Inflammatory macrophage (primary cell): ENCODE measurements around the gene KLHL42.
"Not testable (repeated sequence)": the region's sequence is repeated elsewhere in the genome, so short reads cannot be mapped to it uniquely, and the experiment has no call there.

Source experiments
- DNase-seq, 2 donors: peaks; one replicate each; pipeline ENCODE4 v3.0.0-alpha.2; 2020 to 2022
- total RNA-seq, 18 experiments: gene quantifications; one replicate each; lab custom pipeline; 2026; ENCODE audit warnings: mixed read lengths in 6 of 18, inconsistent platforms in 2 of 18; lab: John Stamatoyannopoulos, UW

The KLHL42 gene, protein sequence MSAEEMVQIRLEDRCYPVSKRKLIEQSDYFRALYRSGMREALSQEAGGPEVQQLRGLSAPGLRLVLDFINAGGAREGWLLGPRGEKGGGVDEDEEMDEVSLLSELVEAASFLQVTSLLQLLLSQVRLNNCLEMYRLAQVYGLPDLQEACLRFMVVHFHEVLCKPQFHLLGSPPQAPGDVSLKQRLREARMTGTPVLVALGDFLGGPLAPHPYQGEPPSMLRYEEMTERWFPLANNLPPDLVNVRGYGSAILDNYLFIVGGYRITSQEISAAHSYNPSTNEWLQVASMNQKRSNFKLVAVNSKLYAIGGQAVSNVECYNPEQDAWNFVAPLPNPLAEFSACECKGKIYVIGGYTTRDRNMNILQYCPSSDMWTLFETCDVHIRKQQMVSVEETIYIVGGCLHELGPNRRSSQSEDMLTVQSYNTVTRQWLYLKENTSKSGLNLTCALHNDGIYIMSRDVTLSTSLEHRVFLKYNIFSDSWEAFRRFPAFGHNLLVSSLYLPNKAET
- total RNA-seq = 9.2 to 38.0 (median 25.9) reads per million in 18 experiments

DNA sequence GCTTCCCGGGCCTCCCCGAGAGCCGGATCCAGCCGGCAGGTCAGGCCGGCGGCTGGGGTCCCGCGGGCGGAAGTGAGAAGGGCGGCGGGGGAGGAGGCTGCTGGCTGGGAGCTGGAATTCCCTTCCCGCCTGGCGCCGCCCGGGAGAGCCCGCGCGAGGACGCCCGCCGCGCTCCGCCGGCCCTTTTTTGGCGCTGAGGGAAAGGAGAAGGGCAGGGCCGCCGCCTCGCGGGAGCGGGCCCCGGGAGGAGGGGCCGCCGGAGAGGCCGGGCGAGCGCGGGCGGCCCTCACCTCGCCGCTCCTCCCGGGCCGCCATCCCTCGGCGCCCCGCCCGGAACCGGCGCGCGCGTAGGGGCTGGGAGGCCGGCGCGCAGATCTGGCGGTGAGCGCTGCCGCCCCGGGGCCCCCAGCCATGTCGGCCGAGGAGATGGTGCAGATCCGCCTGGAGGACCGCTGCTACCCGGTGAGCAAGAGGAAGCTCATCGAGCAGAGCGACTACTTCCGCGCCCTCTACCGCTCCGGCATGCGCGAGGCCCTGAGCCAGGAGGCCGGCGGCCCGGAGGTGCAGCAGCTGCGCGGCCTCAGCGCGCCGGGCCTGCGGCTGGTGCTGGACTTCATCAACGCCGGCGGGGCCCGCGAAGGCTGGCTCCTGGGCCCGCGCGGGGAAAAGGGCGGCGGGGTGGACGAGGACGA, at the start of gene KLHL42, which contains the start of gene MANSC4:
Gene KLHL42 (plus strand): TSS at position 314 of the 692 bp plus-strand sequence. CDS start 98 bp downstream, at position 412.
Gene MANSC4 (minus strand): TSS at position 317 of the 692 bp plus-strand sequence. CDS start 8,960 bp downstream, outside the sequence.
- DNase-seq = peak; percentile 55 to 75

DNA sequence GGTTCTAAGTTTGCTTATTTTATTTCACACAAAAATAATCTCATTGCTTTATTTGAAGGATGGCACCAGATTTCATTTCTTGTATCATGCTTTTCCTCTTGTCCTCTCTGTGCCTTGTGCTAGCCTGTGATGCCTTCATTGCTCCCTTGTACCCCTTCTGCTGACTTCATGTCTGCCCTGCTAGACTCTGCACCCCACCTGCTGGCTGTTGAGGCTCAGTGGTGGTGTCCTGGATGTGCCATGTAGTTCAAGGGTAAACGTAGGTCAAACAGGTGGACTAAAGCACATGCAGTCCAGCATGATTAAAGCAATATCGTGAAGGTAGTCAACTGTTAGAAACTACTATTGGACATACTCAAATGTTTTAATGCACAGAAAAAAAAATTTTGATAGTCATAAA, 47.8 kb upstream of the KLHL42 start:
- DNase-seq = no peak

DNA sequence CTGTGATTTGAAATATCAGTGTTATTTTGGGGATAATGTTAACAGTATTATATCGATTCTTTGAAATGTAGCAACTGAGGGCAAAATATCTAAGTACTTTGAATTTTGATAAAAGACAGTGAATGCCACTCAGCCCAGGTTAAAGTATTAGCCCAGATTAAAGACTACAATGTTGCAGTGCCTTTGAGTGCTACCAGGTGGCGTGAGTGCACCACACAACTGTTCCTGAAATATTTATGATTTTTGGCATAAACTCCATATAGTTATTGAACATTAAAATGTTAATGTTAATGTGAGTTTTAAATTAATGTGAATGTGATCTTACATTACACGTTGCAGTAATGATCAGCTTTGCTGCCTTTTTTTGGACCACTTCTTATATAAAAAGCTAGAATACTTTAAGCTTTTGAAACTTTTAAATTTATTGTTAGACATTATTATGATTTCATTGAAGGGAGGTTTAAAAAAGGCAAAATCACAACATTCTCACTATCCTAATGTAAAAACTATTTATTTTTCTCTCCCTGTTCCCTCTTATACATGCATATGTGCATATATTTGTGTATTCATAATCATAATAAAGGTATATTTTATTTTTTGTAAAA, 46.9 kb upstream of the KLHL42 start:
- DNase-seq = peak; percentile 36 to 41

DNA sequence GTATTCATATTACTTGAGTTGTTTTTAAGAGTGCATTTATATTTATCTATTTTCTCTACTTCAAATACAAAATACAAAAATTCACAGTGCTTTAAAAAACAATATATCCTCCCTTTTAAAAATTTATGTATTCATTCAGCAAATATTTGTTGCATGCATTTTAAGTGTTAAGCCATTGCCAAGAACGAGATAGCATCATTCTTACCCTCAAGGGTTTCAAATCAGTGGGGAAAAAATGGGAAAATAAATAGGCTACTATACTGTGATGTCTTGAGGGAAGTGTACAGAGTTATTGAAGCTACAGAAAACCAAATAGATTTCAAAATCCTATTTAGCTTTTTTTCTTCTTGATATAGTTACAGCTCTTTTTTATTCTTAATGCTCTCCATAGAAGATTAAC, 46.2 kb upstream of the KLHL42 start:
- DNase-seq = no peak

DNA sequence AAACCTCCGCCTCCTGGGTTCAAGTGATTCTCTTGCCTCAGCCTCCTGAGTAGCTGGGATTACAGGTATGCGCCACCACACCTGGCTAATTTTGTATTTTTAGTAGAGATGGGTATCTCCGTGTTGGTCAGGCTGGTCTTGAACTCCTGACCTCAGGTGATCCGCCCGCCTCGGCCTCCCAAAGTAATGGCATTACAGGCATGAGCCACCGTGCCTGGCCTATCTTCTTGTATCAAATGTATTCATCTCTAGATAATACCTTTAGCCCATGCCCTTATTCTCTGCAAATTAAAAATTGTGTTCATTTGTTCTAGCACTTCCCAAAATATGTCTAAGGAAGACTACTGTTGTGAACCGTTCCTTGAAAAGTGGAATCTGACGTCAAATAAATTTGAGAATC, 45.7 kb upstream of the KLHL42 start:
- not testable (repeated sequence) for DNase-seq

DNA sequence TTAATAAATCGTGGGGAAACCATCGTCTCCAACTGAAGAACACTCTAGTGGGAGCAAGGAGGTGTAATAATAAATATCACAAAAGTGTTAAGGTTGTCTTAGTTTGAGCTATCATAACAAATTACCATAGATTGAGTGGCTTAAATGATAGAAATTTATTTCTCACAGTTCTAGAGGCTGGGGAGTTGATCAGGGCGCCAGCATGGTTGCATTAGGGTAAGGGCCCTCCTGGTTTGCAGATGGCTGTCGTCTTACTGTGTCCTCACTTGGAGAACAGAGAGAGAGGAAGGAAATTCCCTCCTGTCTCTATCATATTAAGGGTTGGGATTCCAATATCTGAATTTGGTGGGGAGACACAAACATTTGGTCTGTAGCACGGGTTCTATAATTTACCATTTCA, 36.4 kb upstream of the KLHL42 start:
- DNase-seq = no peak

DNA sequence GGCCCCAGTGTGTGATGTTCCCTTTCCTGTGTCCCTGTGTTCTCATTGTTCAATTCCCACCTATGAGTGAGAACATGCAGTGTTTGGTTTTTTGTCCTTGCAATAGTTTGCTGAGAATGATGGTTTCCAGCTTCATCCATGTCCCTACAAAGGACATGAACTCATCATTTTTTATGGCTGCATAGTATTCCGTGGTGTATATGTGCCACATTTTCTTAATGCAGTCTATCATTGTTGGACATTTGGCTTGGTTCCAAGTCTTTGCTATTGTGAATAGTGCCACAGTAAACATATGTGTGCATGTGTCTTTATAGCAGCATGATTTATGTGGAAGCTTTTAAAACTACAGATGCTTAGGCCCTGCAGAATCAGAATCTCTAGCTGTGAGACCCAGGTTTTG, 34.3 kb upstream of the KLHL42 start:
- DNase-seq = not testable (repeated sequence)

DNA sequence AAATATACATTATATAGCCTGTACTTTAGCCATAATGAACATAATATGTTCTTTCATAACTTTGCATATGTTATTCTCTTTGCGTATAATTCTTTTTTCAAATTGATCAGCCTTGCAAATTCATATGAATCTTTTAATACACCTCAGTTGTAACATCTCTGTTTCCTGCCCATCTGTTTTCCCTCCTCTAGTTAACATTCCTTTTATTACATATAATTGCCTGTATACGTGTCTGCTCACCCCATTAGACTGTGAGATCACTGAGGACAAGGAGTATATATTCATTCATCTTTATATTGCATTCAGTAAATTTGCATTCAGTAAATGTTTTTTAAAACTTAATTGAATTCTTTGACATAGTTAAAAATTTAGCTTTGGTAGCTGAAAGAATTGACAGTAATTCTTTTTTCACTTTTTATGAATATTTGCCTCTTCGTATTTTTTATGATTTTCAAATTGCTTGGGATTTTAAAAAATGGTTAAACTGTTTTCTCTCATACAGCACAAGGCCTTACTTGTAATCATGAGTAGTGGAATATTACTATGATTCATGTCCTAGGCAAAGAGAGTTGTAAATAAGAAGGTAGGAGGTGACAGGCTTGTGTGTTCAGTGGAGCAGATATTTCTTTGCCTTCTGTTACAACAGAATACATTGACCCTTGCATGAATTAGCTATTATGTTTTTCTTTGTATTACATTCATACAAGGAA, 32.8 kb upstream of the KLHL42 start:
- DNase-seq = no peak

DNA sequence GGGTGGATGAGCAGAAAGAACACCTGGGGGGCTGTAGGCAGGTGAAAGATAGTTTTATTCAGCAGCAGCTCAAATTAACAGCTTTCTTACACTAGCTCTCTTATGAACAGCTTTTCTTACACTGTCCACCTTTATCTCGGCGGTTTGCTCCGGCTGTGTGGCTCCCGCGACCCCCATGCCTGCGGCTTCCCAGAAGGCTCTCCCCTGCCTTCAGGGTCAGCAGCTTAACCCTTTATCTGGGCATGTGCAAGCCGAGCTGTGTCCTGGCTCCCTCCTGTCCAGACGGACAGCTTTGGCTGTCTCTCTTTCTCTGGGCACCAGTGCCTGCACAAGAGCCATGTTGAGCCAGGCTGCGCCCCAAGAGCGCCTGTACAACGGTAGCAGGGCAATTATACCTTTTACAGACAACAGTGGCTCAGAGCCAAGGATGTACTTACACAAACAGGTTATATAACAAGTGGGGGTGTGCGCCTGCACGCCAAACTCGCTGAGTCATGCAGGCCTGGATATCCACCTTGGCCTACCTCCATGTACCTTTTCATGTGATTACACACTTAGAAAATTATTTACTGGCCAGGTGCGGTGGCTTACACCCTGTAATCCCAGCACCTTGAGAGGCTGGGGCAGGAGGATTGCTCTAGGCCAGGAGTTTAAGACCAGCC, 28.5 kb upstream of the KLHL42 start:
- no peak for DNase-seq

DNA sequence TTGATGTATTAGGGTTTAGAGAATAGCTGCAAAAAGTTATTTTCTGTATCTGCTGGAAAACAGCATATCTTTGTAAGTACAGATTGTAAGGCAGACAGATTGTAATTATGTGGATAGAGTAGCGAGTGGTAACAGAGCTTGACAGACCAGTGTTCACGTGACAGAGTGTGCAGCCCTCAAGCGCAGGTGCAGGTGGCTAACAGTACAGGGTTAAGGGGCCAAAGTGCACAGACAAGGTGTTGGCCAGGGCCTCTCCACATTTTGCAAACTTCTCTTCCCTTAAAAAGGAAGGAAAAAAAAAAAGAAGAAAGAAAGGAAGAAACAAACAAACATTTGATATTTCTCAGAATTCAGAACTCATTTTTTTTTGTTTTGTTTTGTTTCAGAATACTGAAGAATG, 25.2 kb upstream of the KLHL42 start:
- no peak for DNase-seq

DNA sequence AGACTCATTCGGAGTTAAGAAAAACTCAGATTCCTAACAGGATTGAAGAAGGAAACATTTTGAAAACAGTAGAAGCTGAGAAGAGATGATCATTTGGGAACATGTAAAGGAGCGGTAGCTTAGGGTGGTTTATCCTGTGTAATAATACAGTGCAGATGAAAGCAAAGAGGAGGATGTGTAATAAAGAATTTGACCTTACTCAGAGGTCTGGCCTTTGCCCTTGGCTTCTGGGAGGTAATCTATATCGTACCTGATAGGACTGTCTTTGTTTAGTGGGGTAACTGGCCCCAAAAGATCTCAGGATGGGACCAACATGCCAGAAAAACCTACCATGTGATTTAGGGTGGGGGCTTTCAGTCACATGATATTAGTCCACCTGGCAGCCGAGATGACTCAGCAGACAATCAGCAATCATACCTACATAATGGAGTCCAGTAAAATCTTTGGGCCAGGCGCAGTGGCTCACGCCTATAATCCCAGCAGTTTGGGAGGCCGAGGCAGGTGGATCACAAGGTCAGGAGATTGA, 23.3 kb upstream of the KLHL42 start:
- DNase-seq = no peak

DNA sequence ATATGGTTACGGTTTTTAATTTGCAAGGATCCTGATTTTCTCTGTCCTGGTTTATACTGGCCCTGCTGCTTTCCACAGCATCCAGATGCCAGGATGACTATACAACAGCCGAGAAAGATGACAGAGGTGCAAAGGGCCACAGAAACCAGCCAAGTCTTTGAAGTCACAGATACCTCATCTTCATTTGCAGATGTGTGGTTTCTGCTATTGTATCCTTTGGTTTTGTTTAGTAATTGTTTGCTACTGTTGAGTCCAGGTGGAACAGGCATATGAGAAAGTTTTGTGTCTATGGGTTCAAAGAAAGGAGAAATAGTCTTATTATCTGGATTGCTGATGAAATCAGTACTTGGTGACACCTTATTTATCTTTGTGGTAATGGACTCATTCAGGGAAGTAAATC, 17.3 kb upstream of the KLHL42 start:
- no peak for DNase-seq

DNA sequence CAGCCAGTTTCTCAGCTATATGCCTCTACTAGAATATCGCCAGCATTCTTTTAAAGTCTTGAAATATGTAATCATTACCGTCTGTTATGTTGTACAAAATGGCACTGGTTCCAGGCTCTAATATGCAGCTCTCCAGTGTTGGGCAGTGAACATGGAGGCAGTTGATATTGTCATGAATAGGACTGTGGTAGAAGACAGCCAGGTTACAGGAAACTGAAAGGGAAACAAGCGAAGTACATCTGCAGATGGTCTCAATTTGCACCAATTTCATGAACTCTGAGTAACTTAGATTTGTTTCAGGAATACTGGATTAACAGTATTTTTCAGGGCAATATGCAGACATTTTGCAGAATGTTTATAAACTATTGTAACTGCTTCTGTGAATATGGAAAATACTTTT, 13.4 kb upstream of the KLHL42 start:
- no peak for DNase-seq

DNA sequence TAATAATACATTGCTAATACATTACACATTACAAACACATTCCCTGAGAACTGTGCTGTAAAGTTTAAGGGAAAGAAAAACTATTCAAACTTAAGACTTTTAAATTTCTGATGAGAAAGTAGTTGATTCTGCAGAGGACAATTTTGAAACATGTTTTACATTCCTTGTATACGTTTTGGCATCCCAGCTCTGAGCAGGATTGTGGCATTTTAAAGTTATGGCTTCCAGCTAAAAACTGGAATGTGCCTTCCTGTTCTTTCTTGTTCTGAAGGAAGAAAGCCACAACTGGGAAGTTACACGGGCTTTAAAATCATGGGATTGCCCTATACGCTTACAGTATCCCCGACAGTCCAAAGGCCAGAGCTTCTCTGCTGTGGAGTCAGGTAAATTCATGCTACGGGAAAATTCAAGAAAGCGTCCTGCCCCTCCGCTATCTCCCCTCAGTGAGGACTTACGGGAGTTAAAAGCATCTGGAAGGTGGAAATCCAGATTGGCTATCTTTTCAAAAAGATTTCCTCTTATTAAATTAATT, 10.8 kb upstream of the KLHL42 start:
- no peak for DNase-seq

DNA sequence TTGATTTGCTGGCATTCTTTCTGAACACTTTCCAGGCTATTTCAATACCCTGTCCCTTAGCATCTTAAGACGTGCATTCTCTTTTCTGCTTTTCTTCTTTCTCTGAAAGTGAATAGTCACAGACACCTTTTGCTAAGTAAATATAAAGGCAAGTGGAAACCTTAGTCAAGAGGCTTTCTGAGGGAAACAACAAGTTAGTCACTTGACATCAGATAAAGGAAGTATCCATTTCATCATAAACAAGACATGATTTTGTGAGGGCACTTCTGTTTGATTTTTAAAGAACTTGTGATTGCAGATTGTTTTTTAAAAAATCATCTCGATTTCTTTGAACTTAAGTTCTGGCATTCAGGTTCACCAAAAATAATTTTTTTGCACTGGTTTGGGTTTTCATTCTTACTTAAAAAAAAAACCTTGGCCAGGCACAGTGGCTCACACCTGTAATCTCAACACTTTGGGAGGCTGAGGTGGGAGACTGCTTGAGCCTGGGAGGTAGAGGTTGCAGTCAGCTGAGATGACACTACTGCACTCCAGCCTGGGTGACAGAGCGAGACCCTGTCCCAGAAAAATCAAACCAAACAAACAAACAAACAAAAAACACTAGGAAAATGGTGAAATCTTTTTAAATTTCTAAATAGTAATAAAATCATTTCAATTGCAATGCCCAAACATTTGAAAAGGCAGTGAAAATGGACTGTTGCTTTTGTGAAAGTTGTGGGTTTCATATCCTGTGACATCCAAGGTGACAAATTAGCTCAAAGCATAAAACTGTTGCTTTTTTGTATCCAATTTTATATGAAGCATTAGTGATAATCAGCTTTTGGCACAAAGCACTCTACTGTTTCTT, 8.3 kb upstream of the KLHL42 start:
- DNase-seq = peak; percentile 46 to 66

DNA sequence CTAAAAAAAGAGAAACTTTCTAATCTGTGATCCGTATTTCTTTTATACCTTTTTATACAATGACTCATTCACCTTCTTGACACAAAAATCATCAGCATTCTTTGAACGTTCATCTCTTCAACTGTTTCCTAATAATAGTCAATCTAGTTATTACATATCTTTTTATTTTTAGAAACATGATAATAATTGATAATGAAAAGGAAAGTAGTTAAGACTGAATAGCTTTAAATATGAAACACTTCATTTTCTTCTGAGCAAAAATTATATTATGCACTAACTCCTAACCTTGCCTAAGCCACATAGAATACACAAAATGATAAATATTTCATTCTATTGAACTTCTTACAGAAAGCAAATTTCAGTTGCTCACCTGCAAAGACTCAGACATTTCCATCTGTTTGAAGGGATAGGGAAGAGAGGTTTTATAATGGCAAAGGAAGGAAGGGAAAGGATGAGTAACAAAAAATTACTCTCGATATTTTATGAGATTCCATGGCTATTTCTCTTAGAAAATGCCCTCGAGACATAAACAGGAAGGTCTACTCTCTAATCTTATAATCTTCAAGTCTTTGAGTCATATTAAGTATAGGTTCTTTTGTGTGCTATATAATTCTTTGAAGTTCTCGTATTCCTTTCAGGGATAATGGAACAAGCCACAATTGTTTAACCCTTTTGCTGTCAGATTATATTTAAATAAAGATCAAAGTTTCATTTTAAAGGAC, 7.5 kb upstream of the KLHL42 start:
- no peak for DNase-seq

DNA sequence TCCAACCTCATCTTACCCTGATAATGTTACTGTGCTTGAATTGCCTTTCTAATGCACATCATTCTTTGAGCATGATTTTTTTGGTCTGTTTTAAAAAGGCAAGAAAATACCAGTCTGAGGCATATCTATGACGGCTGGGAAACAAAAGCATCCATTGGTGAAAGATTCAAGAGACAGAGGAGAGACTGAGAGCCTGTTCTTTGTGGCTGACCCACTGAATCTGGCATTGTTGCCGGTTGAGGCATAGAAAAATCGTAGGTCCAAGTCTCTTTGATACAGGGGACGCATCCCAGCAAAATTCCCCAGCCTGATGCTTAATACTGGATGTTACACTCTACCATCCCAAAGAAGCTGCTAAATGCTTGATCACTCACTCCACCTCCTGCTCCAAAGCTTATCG, 2.9 kb upstream of the KLHL42 start:
- no peak for DNase-seq

DNA sequence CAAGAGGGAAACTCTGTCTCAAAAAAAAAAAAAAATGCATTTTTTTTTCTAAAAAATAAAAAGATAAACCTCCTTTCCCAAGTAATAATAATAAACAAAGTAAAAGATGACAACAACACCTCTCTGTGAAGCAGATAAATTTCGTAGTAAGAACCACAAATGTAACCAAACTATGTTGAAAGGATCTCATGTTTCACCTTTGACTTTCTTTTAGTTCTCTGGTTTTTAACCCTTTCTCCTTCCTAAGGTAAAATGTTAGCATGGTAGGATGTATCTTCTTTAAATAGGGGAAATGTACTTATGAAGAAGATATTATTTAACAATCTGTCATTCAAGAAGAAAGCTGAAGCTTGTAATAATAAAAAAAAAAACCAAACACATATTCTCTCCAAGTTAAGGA, 1.8 kb upstream of the KLHL42 start:
- no peak for DNase-seq

DNA sequence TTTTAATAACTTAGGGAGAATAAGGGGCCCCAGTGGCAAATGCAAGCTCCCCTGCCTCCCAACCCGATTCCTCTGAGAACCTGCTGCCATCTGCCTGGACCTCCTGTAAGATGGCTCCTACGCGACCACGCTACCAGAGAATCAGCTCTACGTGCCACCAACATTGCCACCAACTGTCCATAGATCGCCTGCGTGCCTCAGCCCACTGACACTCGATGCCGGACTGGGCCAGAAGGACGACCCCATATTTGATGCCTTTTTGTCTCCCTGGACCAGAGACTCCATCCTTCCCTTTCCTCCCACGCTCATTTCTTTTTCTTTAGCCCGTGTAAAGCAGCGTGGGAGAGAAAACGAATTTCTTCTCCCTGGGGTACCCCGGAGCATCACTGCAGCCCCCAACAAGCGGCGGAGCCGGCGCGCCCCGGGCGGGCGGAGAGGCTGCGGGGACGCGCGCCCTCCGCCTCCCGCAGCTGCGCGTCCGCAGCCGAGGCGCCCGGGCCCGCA, 565 bp upstream of the KLHL42 start:
- peak in 1 of 2 donors; percentile 3 for DNase-seq
